Measurements from ENCODE around the gene MICU1.
"Not testable (repeated sequence)": the region's sequence is repeated elsewhere in the genome, so short reads cannot be mapped to it uniquely, and the experiment has no call there.

Gene MICU1

DNA sequence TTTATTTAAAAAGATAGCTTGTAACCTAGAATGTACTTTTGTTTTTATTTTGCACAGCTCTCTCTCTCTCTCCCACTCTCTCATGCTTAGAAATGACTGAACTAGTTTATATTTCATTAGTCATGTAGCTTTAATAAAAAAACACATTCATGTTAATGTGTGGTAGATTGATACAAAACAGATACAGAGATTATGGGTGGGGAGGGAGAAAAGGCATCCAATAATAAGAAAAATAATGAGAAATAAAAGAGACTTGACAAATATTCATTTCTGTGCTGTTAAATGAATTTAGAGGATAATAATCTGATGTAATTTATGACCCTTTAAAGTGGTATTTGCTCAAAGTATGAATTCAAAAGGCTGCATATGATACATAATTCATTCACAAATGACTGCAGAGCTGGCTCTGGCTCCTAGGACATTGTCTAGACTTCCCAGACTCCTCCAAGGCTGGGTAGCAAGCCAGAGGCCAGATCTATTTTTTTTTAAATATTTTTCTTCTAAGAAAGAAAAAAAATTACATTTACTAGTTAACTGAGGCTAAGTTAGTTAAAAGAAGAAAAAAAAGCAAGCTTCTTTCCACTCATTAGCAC is 165.5 kb downstream of the MICU1 start:
- H3K4me3 ChIP-seq (ENCODE audit: low read depth, low read length), result no peak overlapping the region
- in situ Hi-C loops (cut with HindIII; ENCODE audit: low sequenced_read_pairs), result no loop called here
- no peak for DNase-seq (ENCODE audit: low read depth, low spot score)
- TF ChIP-seq, protein P1, sequence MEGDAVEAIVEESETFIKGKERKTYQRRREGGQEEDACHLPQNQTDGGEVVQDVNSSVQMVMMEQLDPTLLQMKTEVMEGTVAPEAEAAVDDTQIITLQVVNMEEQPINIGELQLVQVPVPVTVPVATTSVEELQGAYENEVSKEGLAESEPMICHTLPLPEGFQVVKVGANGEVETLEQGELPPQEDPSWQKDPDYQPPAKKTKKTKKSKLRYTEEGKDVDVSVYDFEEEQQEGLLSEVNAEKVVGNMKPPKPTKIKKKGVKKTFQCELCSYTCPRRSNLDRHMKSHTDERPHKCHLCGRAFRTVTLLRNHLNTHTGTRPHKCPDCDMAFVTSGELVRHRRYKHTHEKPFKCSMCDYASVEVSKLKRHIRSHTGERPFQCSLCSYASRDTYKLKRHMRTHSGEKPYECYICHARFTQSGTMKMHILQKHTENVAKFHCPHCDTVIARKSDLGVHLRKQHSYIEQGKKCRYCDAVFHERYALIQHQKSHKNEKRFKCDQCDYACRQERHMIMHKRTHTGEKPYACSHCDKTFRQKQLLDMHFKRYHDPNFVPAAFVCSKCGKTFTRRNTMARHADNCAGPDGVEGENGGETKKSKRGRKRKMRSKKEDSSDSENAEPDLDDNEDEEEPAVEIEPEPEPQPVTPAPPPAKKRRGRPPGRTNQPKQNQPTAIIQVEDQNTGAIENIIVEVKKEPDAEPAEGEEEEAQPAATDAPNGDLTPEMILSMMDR (IDR thresholded peaks at IDR 0.05; ENCODE audit: low read depth, low read length), result no peak

DNA sequence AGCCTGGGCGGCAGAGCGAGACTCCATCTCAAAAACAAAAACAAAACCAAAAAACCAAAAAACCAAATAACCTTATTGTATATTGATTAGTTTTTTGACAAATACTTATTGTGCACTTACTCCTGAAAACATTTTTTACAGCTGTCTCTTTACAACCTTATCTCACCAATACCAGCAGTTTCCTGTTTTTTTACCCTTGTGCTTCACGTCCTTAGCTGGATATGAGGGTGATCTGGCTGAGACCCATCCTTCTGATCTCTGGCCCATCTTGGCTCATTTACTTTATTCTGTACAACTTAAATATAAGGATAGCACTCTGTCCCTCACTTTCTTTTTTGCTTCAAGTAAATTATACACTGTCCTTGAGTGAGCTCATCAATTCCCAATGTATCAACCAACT is 166.6 kb downstream of the MICU1 start:
- DNase-seq (ENCODE audit: low read depth, low spot score), result no peak
- in situ Hi-C loops (cut with HindIII; ENCODE audit: low sequenced_read_pairs), result no loop called here
- TF ChIP-seq, protein P1 (IDR thresholded peaks at IDR 0.05; ENCODE audit: low read depth, low read length), result no peak
- no peak overlapping the region for H3K4me3 ChIP-seq (ENCODE audit: low read depth, low read length)

DNA sequence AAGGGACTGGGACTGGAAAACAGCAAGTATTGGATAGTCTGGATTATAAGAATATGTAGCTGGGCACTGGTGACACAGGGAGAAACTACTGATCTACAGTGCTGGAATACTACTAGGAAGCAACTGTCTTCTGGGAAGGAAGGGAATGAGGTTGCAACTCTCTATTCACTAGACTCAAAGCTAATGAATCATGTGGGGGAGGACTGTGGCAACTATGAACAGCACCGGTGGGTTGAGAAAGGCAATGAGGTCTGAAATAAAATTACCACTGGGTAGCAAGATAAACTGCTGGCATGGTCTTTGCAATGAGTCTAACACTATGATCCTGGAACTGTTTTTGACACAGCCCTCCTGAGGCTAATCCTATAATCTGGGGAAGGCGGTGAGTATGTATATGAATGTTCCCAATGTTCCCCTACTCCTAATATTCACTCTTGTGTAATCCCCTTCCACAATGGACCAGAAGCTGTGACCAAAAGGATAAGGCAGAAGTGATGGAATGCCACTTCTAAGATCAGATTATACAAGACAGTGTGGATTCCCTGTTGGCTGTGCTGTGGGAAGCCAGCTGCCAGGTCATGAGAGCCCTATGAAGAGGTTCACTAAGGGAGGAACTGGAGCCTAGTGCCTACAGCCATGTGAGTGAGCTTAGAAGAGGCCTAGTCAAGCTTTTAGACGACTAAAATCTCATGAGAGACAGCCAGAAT is 169.8 kb downstream of the MICU1 start:
- in situ Hi-C loops (cut with HindIII; ENCODE audit: low sequenced_read_pairs), result no loop called here
- TF ChIP-seq, protein P1 (IDR thresholded peaks at IDR 0.05; ENCODE audit: low read depth, low read length), result no peak

DNA sequence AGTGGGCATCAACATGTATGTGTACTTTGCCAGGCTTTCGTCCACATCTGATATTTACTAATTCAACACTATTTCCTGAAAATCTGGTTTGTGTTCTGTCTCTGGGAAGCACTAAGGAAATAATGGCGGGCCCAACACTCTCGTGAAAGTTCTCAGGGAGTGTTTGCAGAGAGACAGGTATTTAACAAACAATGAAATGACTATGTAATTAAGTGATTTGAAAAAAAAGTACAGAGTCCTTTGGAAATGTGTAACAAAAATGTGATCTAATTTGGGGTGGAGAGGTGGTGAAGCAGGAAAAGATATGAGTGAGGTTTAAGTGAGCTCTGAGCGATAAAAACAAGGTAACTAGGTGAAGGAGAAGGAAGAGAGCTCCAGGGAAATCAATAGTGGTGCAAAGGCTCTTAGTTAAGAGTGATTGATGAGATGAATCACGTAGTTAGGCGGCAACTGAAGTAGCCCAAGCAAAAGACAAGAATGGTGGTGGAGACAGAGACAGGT is 175.9 kb downstream of the MICU1 start:
- in situ Hi-C loops (cut with HindIII; ENCODE audit: low sequenced_read_pairs), result no loop called here
- no peak overlapping the region for H3K4me3 ChIP-seq (ENCODE audit: low read depth, low read length)
- TF ChIP-seq, protein P1 (IDR thresholded peaks at IDR 0.05; ENCODE audit: low read depth, low read length), result no peak
- DNase-seq (ENCODE audit: low read depth, low spot score), result no peak

More for the DNA sequence above, 169.8 kb downstream of the MICU1 start:
- H3K4me3 ChIP-seq (ENCODE audit: low read depth, low read length), result no peak overlapping the region
- no peak for DNase-seq (ENCODE audit: low read depth, low spot score)

DNA sequence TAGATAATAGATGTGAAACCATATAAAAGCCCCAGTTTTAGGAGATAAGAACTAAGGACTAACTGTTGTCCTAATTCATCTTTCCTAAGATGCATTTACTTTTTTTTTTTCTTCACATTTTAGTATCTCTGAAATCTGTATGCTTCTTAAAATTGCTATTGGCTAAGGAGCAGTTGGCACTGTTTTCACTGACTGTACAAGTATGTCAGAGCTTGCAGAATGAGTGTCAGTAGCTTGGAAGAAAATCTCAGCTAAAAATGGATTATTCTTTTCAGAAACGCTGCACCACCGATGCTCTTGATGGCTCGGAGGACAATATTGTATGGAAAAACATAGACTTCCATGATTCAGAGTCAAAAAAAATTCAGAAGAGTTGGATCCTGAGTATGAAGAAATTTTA is 180.0 kb downstream of the MICU1 start:
- no peak for DNase-seq (ENCODE audit: low read depth, low spot score)
- in situ Hi-C loops (cut with HindIII; ENCODE audit: low sequenced_read_pairs), result no loop called here
- no peak overlapping the region for H3K4me3 ChIP-seq (ENCODE audit: low read depth, low read length)
- TF ChIP-seq, protein P1 (IDR thresholded peaks at IDR 0.05; ENCODE audit: low read depth, low read length), result no peak

DNA sequence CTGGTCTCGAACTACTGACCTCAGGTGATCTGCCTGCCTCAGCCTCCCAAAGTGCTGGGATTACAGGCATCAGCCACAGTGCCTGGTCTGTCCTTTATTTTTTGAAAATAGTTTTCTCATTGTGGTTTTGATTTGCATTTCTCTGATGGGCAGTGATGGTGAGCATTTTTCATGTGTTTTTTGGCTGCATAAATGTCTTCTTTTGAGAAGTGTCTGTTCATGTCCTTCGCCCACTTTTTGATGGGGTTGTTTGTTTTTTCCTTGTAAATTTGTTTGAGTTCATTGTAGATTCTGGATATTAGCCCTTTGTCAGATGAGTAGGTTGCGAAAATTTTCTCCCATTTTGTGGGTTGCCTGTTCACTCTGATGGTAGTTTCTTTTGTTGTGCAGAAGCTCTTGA is 182.9 kb downstream of the MICU1 start:
- H3K4me3 ChIP-seq (ENCODE audit: low read depth, low read length); DNase-seq (ENCODE audit: low read depth, low spot score); in situ Hi-C loops (cut with HindIII; ENCODE audit: low sequenced_read_pairs): not testable (repeated sequence)

DNA sequence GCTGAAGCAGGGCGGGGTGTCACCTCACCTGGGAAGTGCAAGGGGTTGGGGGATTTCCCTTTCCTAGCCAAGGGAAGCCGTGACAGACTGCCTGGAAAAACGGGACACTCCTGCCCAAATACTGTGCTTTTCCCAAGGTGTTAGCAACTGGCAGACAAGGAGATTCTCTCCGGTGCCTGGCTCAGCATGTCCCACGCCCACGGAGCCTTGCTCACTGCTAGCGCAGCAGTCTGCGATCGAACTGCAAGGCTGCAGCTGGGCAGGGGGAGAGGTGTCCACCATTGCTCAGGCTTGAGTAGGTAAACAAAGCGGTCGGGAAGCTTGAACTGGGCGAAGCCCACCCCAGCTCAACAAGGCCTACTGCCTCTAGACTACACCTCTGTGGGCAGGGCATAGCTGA is 190.3 kb downstream of the MICU1 start:
- H3K4me3 ChIP-seq (ENCODE audit: low read depth, low read length), result no peak overlapping the region
- in situ Hi-C loops (cut with HindIII; ENCODE audit: low sequenced_read_pairs), result no loop called here
- TF ChIP-seq, protein P1 (IDR thresholded peaks at IDR 0.05; ENCODE audit: low read depth, low read length), result no peak
- DNase-seq (ENCODE audit: low read depth, low spot score), result no peak

DNA sequence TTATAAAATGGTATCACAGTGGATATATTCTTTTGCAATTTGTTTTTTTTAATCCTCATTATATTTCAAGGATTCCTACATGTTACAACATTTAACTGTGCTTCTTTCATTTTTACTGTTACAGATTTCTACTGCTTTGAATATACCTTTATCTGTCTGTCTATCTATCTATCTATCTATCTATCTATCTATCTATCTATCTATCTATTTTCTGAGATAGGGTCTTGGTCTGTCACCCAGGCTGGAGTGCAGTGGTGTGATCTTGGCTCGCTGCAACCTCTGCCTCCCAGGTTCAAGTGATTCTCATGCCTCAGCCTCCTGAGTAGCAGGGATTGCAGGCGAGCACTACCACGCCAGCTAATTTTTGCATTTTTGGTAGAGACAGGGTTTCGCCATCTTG is 194.9 kb downstream of the MICU1 start:
- in situ Hi-C loops (cut with HindIII; ENCODE audit: low sequenced_read_pairs); DNase-seq (ENCODE audit: low read depth, low spot score); H3K4me3 ChIP-seq (ENCODE audit: low read depth, low read length): not testable (repeated sequence)

Data from astrocyte of the spinal cord (primary cell).